ENCODE results near the gene FAM47E. TPM values are rescaled to one million over a fixed set of nuclear protein-coding genes. Genes with fewer than 3 reads are reported as not detected.
A peak's percentile ranks its signal among the peaks of the same experiment; 100 is the strongest.

Gene FAM47E
- total and polyA plus RNA-seq, 2 donors (not counting 3 experiments of a cell fraction or from before 2014, with no cell fraction given) = 0.11 TPM; not detected in 1

GRCh38 chr4:76305033-76305687 is 53.6 kb downstream of the FAM47E start:
- TF ChIP-seq MYC (IDR thresholded peaks at IDR 0.05; ENCODE audit: low read depth, low read length) = no peak
- TF ChIP-seq JUN (IDR thresholded peaks at IDR 0.05; ENCODE audit: borderline replicate concordance, insufficient read depth, insufficient read length, low read depth) = no peak
- TF ChIP-seq MAX (IDR thresholded peaks at IDR 0.05; ENCODE audit: insufficient read depth, insufficient read length) = no peak
- TF ChIP-seq FOS (IDR thresholded peaks at IDR 0.05; ENCODE audit: borderline replicate concordance, insufficient read depth, low read length) = no peak
- TF ChIP-seq CTCF (IDR thresholded peaks at IDR 0.05; ENCODE audit: extremely low read depth in 1 of 2, insufficient read depth in 1 of 2, low read depth in 1 of 2, low read length in 2 of 2) = no peak
- TF ChIP-seq POLR2AphosphoS5 (IDR thresholded peaks at IDR 0.05; ENCODE audit: insufficient read depth, low read depth, low read length) = no peak
- no peak for TF ChIP-seq EZH2 (IDR thresholded peaks at IDR 0.05; ENCODE audit: borderline replicate concordance, low read depth, low read length, severe bottlenecking)
- no peak for TF ChIP-seq POLR2A (IDR thresholded peaks at IDR 0.05; ENCODE audit: low read depth, low read length)
- Histone ChIP-seq H3K36me3 (ENCODE audit: control insufficient read depth in 2 of 2, extremely low read depth in 1 of 2, insufficient read depth in 2 of 2, low read length in 2 of 2) (no peaks in the 10 kb centered on the region), H3K4me2 (ENCODE audit: insufficient read depth, low read length) (peak overlapping the region; percentile 91), H3K4me3 (replicated peaks in 1 of 3; ENCODE audit: insufficient read depth in 1 of 3, low read depth in 1 of 3, low read length in 3 of 3) (no peak overlapping the region), H3K9me3 (replicated peaks; ENCODE audit: control insufficient read depth, insufficient read depth, low read length) (no peaks in the 10 kb centered on the region), H3K9me1 (replicated peaks; ENCODE audit: control insufficient read depth, extremely low read depth, insufficient read depth, low read length) (no peaks in the 10 kb centered on the region), H4K20me1 (replicated peaks; ENCODE audit: control insufficient read depth, extremely low read depth, insufficient read depth, low read length) (no peaks in the 10 kb centered on the region), H3K27me3 (ENCODE audit: control insufficient read depth in 2 of 2, insufficient read depth in 2 of 2, low read length in 2 of 2) (peaks cover 0 to 2% of the 10 kb centered on the region in 2 experiments), H3K9ac (replicated peaks; ENCODE audit: extremely low read depth, insufficient read depth, low read length) (no peak overlapping the region), H2AFZ (ENCODE audit: low read depth, low read length) (no peak overlapping the region), H3K4me1 (ENCODE audit: control insufficient read depth, extremely low read depth, insufficient read depth, low read length) (peaks cover 6% of the 10 kb centered on the region), H3K27ac (ENCODE audit: insufficient read depth, low read depth, low read length) (no peak overlapping the region), H3K79me2 (ENCODE audit: control insufficient read depth, insufficient read depth, low read length) (no peaks in the 10 kb centered on the region)
- ChIA-PET POLR2A (no interaction called here), CTCF (interaction anchor here (0.8 to 4.6 kb wide), 8 partner anchors 9 to 125 kb away, joined by 3 to 34 read pairs (median 4); no protein-coding TSS in a partner anchor)
- no peak for DNase-seq (ENCODE audit: low read depth, low spot score)
- dilution Hi-C loops (cut with MboI; ENCODE audit: extremely low pct_ligation_motif_present, low sequenced_read_pairs) (no loop called here), intact Hi-C loops (cut with micrococcal nuclease) (no loop called here)
- BruUV-seq (replicated peaks) = no TSS peak
- no peak for FAIRE-seq

Measured in endothelial cell of umbilical vein (primary cell).